EH (cell line): Measurements from ENCODE around the gene EMILIN1.

Experiments used
- DNase-seq: peaks from one replicate; pipeline ENCODE4 v3.0.0-alpha.2; 2015; ENCODE audit warnings: low read depth

EMILIN1 gene

GRCh38 chr2:27078267-27079194 lies at the start of gene EMILIN1:
Gene EMILIN1 (plus strand): TSS chr2:27078615. CDS start chr2:27079066, 451 bp downstream.
- DNase-seq: peak; percentile 98

GRCh38 chr2:27029051-27029450 lies 49.4 kb upstream of the EMILIN1 start:
- no peak for DNase-seq

- peak; percentile 91 for DNase-seq
Observed at GRCh38 chr2:27032495-27033252, 45.7 kb upstream of the EMILIN1 start, which contains the start of gene TMEM214. Gene TMEM214 (plus strand): TSS chr2:27032965. CDS start chr2:27033016, 51 bp downstream.

- DNase-seq: peak; percentile 13
Observed at GRCh38 chr2:27033253-27033852, 45.1 kb upstream of the EMILIN1 start.

- DNase-seq: no peak
Observed at GRCh38 chr2:27038012-27038411, 40.4 kb upstream of the EMILIN1 start.

- DNase-seq: no peak
Observed at GRCh38 chr2:27038631-27039339, 39.6 kb upstream of the EMILIN1 start.

- DNase-seq: no peak
Observed at GRCh38 chr2:27039426-27039825, 39.0 kb upstream of the EMILIN1 start.

GRCh38 chr2:27039871-27040270 lies 38.5 kb upstream of the EMILIN1 start:
- no peak for DNase-seq

- DNase-seq: no peak
Observed at GRCh38 chr2:27040282-27040681, 38.1 kb upstream of the EMILIN1 start.

GRCh38 chr2:27041752-27042151 lies 36.7 kb upstream of the EMILIN1 start:
- peak; percentile 63 for DNase-seq

GRCh38 chr2:27042159-27042661 lies 36.2 kb upstream of the EMILIN1 start:
- peak; percentile 20 for DNase-seq

GRCh38 chr2:27042985-27043634 lies 35.3 kb upstream of the EMILIN1 start:
- DNase-seq: peak; percentile 61

- DNase-seq: no peak
Observed at GRCh38 chr2:27049422-27050280, 28.8 kb upstream of the EMILIN1 start.

GRCh38 chr2:27050281-27050995 lies 28.0 kb upstream of the EMILIN1 start:
- DNase-seq: peak; percentile 97

GRCh38 chr2:27050996-27051901 lies 27.2 kb upstream of the EMILIN1 start, which contains the start of gene AGBL5:
Gene AGBL5 (plus strand): TSS chr2:27051668. CDS start chr2:27052959, 1,291 bp downstream.
- peak; percentile 92 for DNase-seq

- DNase-seq: peak; percentile 23
Observed at GRCh38 chr2:27051902-27052645, 26.3 kb upstream of the EMILIN1 start.

- DNase-seq: no peak
Observed at GRCh38 chr2:27053321-27053720, 25.1 kb upstream of the EMILIN1 start.
